GM12801 (cell line): ENCODE results near the gene IDUA.

Source experiments
- CTCF ChIP-seq: IDR thresholded peaks from one replicate; pipeline ENCODE4 v1.5.1; 2011; ENCODE audit warnings: control low read depth; ENCODE audit not compliant: insufficient read length; ENCODE audit errors: extremely low read depth

IDUA gene

GRCh38 chr4:1027219-1027914 is 40.5 kb downstream of the IDUA start:
- TF ChIP-seq CTCF: no peak

- no peak for TF ChIP-seq CTCF
Observed at GRCh38 chr4:1027915-1028238, 41.0 kb downstream of the IDUA start.

GRCh38 chr4:1028574-1029220 is 41.9 kb downstream of the IDUA start:
- no peak for TF ChIP-seq CTCF

- TF ChIP-seq CTCF: no peak
Observed at GRCh38 chr4:1029529-1029928, 42.7 kb downstream of the IDUA start.

- TF ChIP-seq CTCF: no peak
Observed at GRCh38 chr4:1030031-1030430, 43.2 kb downstream of the IDUA start.

- TF ChIP-seq CTCF: no peak
Observed at GRCh38 chr4:1030559-1030958, 43.7 kb downstream of the IDUA start.

- no peak for TF ChIP-seq CTCF
Observed at GRCh38 chr4:1031346-1031745, 44.5 kb downstream of the IDUA start.
